Fibroblast of lung (primary cell): ENCODE results near the gene TMEM131. TPM values are rescaled to one million over a fixed set of nuclear protein-coding genes. Genes with fewer than 3 reads are reported as not detected.

Experiments
- DNase-seq, 2 donors: peaks; one replicate each; pipeline versions ENCODE4 v3.0.0 to v3.0.0-alpha.2; 2010; ENCODE audit warnings: low read depth in 2 of 2
- H2AFZ ChIP-seq: 2 replicates; pipeline ENCODE4 v1.5.1; 2012; ENCODE audit warnings: low read length, control low read depth, inconsistent platforms
- H3K27ac ChIP-seq: 2 replicates; pipeline ENCODE4 v1.5.1; 2011; ENCODE audit warnings: low read length, control low read depth; ENCODE audit not compliant: insufficient read depth
- H3K27me3 ChIP-seq: 2 replicates; pipeline ENCODE4 v1.5.1; 2011; ENCODE audit warnings: mild to moderate bottlenecking, low read length; ENCODE audit not compliant: control insufficient read depth, insufficient read depth
- H3K36me3 ChIP-seq: 2 replicates; pipeline ENCODE4 v1.5.1; 2011; ENCODE audit warnings: low read length; ENCODE audit not compliant: control insufficient read depth, insufficient read depth
- H3K4me1 ChIP-seq: 2 replicates; pipeline ENCODE4 v1.5.1; 2011; ENCODE audit warnings: low read length; ENCODE audit not compliant: control insufficient read depth, insufficient read depth; ENCODE audit errors: extremely low read depth
- H3K4me2 ChIP-seq: 2 replicates; pipeline ENCODE4 v1.5.1; 2011; ENCODE audit warnings: low read length, control low read depth; ENCODE audit not compliant: insufficient read depth; ENCODE audit errors: extremely low read depth
- H3K4me3 ChIP-seq, 4 experiments: fragments of 200-600 bp in 1 of 4; sonication (generic) in 1 of 4; replicated peaks in 1 of 4; 2 replicates each; pipeline ENCODE4 v1.5.1; 2011 to 2016; ENCODE audit warnings: low read length in 4 of 4, low read depth in 3 of 4, mild to moderate bottlenecking in 3 of 4, control low read depth in 2 of 4, inconsistent platforms in 1 of 4, mixed read lengths in 1 of 4; ENCODE audit not compliant: insufficient read depth in 1 of 4; ENCODE audit errors: control extremely low read depth in 1 of 4
- H3K79me2 ChIP-seq: 2 replicates; pipeline ENCODE4 v1.5.1; 2012; ENCODE audit warnings: mild to moderate bottlenecking, low read length, inconsistent platforms; ENCODE audit not compliant: control insufficient read depth, insufficient read depth
- H3K9ac ChIP-seq: 2 replicates; pipeline ENCODE4 v1.5.1; 2011; ENCODE audit warnings: mild to moderate bottlenecking, low read length, control low read depth; ENCODE audit not compliant: insufficient read depth
- H3K9me3 ChIP-seq: 2 replicates; pipeline ENCODE4 v1.5.1; 2012; ENCODE audit warnings: low read depth, low read length; ENCODE audit not compliant: control insufficient read depth, insufficient read depth
- H4K20me1 ChIP-seq: 2 replicates; pipeline ENCODE4 v1.5.1; 2011; ENCODE audit warnings: low read length; ENCODE audit not compliant: control insufficient read depth, insufficient read depth; ENCODE audit errors: extremely low read depth
- CTCF ChIP-seq, 2 donors: IDR thresholded peaks in 1 of 2; conservative IDR thresholded peaks in 1 of 2; 1 replicate in 1 of 2; 2 replicates in 1 of 2; pipeline ENCODE4 v1.5.1; 2011 to 2012; ENCODE audit warnings: low read length in 2 of 2, control low read depth in 1 of 2, inconsistent platforms in 1 of 2, low read depth in 1 of 2, mild to moderate bottlenecking in 1 of 2
- EZH2 ChIP-seq: IDR thresholded peaks from 2 replicates; pipeline ENCODE4 v1.5.1; 2012; ENCODE audit warnings: low read length, control low read depth, mild to moderate bottlenecking; ENCODE audit errors: missing control alignments
- polyA plus RNA-seq, 2 donors: library from polyadenylated mRNA; depleted of rRNA in 1 of 2; stranded (reverse) in 1 of 2; unstranded in 1 of 2; fragments of >200 nt; gene quantifications; 2 replicates each; pipeline ENCODE4 v1.2.1, GENCODE V29; 2011 to 2012; ENCODE audit warnings: missing spikeins in 1 of 2
- total RNA-seq: library from RNA; depleted of rRNA; stranded (reverse); fragments of >200 nt; gene quantifications from 2 replicates; pipeline ENCODE4 v1.2.1, GENCODE V29; 2014

The TMEM131 gene
- total and polyA plus RNA-seq, 2 donors (not counting 1 experiment from before 2014, with no cell fraction given), result 18.1 to 32.4 TPM

DNA sequence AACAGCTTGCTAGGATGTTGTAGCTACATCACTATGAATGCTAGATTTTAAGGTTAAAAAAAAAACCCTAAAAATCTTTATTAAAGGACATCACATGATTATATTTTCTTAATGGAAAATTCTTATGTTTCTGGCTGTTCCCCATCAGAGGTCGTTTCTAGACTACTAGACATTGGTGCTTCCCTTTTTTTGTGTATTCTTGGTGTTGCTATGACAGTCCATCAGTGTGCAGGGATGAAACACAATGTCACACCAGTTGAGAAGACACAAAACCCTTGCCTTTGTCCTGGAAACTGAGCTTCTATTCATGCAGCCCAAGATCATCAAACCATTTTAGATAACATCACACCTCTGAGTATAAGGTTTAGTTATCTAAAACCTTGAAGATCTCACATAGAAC is 19.9 kb upstream of the TMEM131 start:
- no peak overlapping the region for H2AFZ ChIP-seq
- no peak overlapping the region for H3K4me3 ChIP-seq
- H3K27me3 ChIP-seq, result no peaks in the 10 kb centered on the region
- H3K36me3 ChIP-seq, result no peaks in the 10 kb centered on the region
- no peaks in the 10 kb centered on the region for H3K4me1 ChIP-seq
- no peak overlapping the region for H3K27ac ChIP-seq
- DNase-seq, result no peak
- no peaks in the 10 kb centered on the region for H3K9me3 ChIP-seq
- H3K79me2 ChIP-seq, result no peaks in the 10 kb centered on the region
- no peaks in the 10 kb centered on the region for H4K20me1 ChIP-seq
- H3K9ac ChIP-seq, result no peak overlapping the region
- H3K4me2 ChIP-seq, result no peak overlapping the region
- no peak for TF ChIP-seq EZH2
- no peak for TF ChIP-seq CTCF (conservative IDR thresholded peaks at IDR 0.05 in 1 of 2, IDR thresholded peaks at IDR 0.05 in 1 of 2; ENCODE audit: low read depth in 1 of 2, low read length in 2 of 2)

DNA sequence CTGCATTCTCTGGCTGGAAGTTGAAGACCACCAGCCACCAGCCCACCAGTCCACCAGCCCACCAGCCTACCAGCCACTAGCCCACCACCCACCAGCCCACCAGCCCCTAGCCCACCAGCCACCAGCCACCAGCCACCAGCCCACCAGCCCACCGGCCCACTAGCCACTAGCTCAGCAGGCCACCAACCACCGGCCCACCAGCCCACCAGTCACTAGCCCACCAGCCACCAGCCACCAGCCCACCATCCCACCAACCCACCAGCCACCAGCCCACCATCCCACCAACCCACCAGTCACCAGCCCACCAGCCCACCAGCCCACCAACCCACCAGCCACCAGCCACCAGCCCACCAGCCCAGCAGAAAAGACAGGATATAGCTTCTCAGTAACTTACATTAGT is 18.6 kb upstream of the TMEM131 start:
- Histone ChIP-seq H3K79me2 (no peaks in the 10 kb centered on the region), H3K4me3 (no peak overlapping the region), H3K9ac (no peak overlapping the region), H3K4me1 (no peaks in the 10 kb centered on the region), H2AFZ (no peak overlapping the region), H3K27ac (no peak overlapping the region), H3K36me3 (no peaks in the 10 kb centered on the region), H4K20me1 (no peaks in the 10 kb centered on the region), H3K27me3 (no peaks in the 10 kb centered on the region), H3K4me2 (no peak overlapping the region), H3K9me3 (no peaks in the 10 kb centered on the region)
- DNase-seq, result no peak
- TF ChIP-seq CTCF (conservative IDR thresholded peaks at IDR 0.05 in 1 of 2, IDR thresholded peaks at IDR 0.05 in 1 of 2; ENCODE audit: low read depth in 1 of 2, low read length in 2 of 2) (no peak), EZH2 (no peak)

DNA sequence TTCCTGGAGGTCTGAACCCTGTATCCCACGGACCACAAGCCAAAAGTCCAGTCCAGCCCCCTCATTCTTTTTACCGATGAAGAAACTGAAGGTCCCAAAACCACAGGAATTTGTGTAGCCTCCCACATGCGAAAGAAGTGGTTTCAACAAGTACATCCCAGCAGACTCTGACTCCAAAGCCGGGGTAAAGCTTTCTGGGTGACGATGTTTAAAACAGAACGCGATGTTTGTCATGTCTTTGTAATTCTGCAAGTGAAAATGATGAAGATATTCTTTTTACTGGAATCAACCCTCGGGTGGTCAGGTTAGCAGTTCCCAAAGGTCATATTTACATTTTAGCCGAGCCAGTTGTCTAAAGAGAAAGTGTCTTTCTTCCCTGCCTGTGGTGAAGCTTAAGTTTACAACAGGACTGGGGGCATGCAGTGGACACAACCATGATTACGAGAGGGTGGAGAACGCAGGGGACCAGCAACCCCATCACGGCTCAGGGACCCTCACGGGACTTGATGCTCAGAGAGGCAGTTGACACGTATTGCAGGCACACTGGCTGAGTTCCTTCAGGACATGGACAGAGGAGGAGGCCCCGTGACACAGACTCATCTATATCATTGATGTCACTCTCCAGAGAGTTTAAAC is 17.8 kb upstream of the TMEM131 start:
- no peak for TF ChIP-seq EZH2
- no peak for TF ChIP-seq CTCF (conservative IDR thresholded peaks at IDR 0.05 in 1 of 2, IDR thresholded peaks at IDR 0.05 in 1 of 2; ENCODE audit: low read depth in 1 of 2, low read length in 2 of 2)
- Histone ChIP-seq H2AFZ (peak overlapping the region; percentile 49), H3K9ac (no peak overlapping the region), H3K4me2 (peak overlapping the region; percentile 18), H3K27ac (no peak overlapping the region), H3K36me3 (no peaks in the 10 kb centered on the region), H3K4me3 (peak overlapping the region in 2 of 4 experiments; percentile 35 to 53), H4K20me1 (no peaks in the 10 kb centered on the region), H3K79me2 (no peaks in the 10 kb centered on the region), H3K4me1 (no peaks in the 10 kb centered on the region), H3K27me3 (no peaks in the 10 kb centered on the region), H3K9me3 (no peaks in the 10 kb centered on the region)
- DNase-seq, result peak; percentile 68 to 89
